ENCODE data around the gene ONECUT1. TPM values are rescaled to one million over a fixed set of nuclear protein-coding genes. Genes with fewer than 3 reads are reported as not detected.
"Not testable (repeated sequence)": the region's sequence is repeated elsewhere in the genome, so short reads cannot be mapped to it uniquely, and the experiment has no call there.

The ONECUT1 gene
- polyA plus RNA-seq (ENCODE audit: insufficient read length in 3 of 3): under 1 TPM; 0.14 to 0.47 (median 0.27) TPM
- long read RNA-seq, donor 1: 0 reads
- long read RNA-seq, donor 2: 0 reads
- long read RNA-seq, donor 3: 0 reads
- long read RNA-seq, donor 4: 0 reads
- long read RNA-seq, donor 5: 0 reads
- long read RNA-seq, donor 6: 0 reads
- long read RNA-seq, donor 7: 0 reads
- long read RNA-seq, donor 8: 0 reads
- long read RNA-seq, donor 9, partial matches to known transcripts: 0 of 1 reads
- long read RNA-seq, donor 9, other reads (novel, unspliced or antisense): 0 of 1 reads
- long read RNA-seq, donor 10: 0 reads
- long read RNA-seq, donor 11: 0 reads
- long read RNA-seq, donor 12: 0 reads
- long read RNA-seq, donor 13: 0 reads
- long read RNA-seq, donor 14: 0 reads
- long read RNA-seq, donor 15: 0 reads
- long read RNA-seq, donor 16: 0 reads

DNA sequence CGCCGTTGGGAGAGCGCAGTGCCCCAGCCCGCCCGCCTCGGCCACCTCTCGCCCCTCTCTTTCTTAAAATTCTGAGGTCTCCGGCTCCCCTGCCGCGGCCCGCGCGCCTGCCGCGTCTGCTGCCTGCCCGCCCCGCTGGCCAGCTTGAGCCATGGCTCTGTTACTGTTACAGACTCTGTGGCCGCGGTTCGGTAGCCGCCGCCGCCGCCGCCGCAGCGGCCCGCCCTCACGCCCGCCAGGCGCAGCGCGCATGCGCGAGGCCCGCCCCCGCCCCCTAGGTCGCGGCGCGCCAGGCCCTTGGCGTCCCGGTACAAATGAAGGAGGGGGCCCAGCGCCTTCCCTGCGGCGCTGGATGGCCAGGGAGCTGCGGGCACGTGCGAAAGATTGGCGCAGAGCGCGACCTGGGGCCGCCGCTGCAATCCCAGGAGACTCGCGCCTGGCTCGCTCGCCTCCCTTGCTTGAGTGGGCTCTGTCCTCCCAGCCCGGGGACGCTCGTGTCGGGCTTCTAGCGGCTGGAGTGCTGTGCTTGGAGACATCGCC lies at the start of gene ONECUT1:
ONECUT1 (minus strand) TSS at position 168 of the 540 bp plus-strand sequence. CDS start 452 bp downstream, outside the sequence.
- no peak for DNase-seq

DNA sequence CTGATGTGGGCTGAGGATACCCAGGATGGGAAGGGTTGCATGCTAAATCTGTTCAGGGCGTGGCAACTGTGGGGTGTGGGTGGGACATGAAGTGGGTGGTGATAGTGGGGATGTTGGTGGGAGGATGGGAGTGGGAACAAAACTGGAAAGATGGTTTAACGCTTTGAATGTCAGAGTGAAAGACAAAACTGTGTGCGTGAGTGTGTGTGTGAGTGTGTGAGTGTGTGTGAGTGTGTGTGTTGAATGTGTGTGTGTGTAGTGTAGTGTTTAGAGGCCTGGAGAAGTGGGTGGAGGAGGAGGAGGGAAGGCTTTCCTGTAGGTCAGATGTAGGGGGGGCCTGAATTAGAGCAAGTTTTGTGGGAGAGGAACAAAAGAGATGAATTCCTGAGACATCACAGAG lies 44.2 kb upstream of the ONECUT1 start:
- DNase-seq: no peak

DNA sequence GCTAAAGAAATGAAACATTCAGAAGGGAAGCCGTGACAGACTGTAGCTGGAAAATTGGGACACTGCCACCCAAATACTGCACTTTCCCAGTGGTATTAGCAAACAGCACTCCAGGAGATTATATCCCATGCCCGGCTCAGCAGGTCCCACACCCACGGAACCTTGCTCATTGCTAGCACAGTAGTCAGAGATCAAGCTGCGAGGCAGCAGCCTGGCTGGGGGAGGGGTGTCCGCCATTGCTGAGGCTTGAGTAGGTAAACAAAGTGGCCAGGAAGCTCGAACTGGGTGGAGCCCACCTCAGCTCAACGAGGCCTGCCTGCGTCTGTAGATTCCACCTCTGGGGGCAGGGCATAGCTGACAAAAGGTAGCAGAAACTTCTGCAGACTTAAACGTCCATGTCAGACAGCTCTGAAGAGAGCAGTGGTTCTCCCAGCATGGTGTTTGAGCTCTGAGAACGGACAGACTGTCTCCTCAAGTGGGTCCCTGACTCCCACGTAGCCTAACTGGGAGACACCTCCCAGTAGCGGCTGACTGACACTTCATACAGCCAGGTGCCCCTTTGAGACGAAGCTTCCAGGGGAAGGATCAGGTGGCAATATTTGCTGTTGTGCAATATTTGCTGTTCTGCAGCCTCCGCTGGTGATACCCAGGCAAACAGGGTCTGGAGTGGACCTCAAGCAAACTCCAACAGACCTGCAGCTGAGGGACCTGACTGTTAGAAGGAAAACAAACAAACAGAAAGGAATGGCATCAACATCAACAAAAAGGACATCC lies 34.2 kb upstream of the ONECUT1 start:
- DNase-seq: not testable (repeated sequence)

DNA sequence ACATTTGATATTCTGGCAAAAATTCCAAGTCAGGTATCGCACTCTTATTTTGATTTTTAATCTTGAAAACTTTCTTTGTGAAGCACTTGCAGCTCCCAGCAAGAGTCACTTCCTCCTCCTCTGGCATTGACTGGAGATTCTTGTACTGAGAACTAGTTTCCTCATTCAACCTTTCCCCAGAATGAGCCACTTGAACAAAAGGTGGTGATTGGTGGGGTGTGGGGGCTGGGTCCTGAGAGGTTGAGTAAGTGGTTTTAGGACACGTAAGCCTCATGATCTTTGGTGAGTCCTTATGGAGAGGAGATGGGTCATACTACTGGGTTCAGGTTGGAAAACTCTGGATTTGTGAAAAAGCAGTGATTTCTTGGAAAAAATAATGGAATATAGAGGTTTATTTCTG lies 32.3 kb upstream of the ONECUT1 start:
- no peak for DNase-seq

DNA sequence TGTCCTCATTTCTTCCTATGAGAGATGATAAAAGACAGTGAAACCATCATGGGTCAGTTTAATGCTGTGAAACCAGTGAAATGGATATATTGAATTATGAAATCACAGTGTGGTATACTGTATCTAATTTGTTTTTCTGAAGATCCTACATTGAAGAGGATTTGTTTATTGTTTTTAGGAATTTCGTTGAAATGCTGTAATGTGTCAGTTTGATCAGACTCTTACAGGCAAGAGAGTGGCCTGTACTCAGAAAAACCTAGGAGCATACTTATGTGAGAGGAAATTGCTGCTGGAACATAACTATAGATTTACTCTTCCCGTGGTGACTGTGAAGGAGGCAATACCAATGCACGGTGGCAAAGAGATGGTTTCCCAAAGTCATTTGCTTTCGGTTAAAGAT lies 29.1 kb upstream of the ONECUT1 start:
- DNase-seq: no peak

DNA sequence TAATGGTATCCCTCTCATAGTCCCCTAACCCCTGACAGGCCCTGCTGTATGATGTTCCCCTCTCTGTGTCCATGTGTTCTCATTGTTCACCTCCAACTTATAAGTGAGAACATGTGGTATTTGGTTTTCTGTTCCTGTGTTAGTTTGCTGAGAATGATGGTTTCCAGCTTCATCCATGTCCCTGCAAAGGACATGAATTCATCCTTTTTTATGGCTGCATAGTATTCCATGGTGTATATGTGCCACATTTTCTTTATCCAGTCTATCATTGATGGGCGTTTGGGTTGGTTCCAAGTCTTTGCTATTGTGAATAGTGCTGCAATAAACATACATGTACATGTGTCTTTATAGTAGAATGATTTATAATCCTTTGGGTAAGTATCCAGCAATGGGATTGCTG lies 25.8 kb upstream of the ONECUT1 start:
- DNase-seq: not testable (repeated sequence)

DNA sequence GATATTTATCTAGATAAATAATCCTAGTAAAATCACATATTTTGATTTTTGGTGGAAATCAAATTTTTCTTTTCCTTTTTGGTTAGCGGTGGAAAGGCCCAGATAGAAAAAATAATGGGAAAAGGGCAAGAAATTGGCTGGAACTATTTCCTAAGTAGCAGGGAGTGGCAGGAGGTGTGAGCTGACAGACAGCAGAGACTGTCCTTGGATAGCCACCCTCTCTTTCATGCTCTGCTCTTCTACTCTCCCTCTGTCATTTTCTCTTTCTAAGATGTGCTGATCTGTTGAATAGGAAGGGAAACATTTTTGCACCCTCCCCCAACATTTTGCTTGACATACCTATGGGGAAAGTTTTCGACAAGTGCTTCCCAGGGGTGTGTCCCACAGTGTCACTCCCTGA lies 18.9 kb upstream of the ONECUT1 start:
- no peak for DNase-seq

DNA sequence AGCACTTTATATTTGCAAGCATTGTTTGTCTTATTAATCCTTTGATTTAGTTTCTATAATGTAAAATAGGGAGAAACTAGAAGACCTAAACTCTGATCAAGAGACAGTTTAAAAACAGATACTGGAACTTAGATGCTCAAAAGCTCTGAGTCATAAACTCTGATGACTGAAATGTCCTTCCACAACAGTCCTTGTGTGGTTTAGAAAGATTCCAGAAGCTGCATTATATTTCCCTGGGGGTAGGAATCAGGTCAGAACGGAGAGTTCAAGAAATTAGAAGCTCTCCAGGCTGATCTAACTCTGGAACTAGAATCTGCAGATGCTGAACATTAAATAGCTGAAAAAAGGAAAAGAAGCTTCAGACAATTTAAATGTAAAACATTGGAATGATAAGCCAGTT lies 18.3 kb upstream of the ONECUT1 start:
- DNase-seq: no peak

DNA sequence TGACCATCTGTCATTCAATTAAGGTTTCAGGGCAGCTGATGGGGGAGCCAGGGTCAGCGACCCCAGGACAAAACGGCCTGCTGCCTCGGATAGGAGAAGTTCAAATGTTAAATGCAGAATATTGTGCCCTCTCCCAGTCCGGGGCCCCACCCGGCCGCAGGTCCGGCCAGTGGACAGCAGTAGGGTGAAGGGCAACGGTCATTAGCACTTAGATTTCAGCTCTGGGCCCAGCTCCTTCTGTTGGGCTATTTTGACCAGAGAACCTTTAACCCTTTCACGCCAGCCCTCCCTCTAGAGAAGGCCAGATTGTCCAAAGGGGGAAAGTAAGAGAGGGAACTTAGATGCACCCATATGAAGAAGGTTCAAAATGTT lies 16.1 kb upstream of the ONECUT1 start:
- no peak for DNase-seq

DNA sequence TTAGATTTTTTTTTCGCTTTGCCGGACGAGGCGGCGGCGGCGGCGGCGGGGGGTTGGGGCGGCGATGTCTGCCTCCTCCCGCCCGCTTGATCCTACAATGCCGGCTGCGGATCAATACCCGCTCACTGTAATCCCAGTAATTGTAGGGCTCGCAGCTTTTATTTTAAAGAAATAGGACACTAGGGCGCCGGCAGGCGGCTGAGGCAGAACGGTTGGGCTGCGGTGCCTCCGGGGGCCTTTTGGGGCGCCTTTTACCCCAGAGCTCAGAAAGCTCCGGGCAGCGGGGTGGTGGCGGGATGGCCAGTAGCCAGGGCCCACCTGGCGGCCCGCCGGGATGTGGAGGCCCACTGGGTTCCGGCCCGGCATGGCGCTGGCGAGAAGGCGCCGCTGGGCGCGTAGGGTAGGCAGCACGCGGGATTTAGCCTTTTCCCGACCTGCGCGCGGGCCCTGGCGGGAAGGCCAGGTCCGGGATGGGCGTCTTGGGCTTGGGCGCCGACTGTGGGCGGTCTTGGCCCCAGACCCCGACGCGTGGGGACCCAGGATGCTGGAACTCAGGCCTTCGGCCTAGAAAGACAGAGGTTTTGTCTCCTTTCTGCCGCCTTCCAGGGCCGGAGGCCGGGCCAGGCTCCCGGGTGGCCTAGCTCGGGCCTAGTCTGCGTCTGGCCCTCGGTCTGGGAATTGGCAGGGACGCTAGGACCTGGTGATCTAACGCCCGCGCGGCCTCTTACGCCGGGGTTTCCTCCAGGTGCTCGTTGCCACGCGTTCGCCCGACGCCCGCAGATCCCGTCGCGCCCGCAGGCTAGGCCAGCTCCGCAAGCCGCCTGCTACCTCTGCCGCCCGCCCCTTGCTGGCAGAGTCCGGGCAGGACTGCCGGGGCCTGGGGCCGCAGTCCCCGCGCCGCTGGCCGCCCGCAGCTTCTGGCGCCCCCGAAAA lies 15.5 kb upstream of the ONECUT1 start:
- no peak for DNase-seq

DNA sequence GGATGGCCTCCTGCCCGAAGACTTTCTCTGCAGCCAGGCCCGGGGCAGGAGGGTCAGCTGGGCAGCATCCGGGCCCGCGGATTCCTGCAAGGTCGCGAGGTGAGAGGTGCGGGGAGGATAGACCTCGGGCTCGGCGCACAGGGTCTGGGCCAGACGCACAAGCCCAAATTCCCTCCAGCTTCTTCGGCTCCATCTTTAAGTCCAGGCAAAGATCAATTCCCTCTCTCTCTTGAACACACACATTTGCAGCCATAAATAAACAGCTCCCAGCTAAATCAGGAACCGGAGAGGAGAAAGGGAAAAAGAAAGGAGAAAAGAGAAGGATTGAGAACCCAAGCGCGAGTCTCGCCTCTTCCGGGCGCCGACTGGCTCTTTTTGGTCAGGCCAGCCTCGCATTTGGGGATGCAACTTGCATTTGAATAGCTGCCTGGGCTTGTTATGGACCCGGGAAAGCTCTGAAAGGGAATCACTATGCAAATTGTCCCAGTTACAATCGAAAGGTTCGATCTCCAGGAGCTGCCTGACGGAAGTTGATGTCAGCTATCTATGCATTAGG lies 14.5 kb upstream of the ONECUT1 start:
- DNase-seq: no peak

DNA sequence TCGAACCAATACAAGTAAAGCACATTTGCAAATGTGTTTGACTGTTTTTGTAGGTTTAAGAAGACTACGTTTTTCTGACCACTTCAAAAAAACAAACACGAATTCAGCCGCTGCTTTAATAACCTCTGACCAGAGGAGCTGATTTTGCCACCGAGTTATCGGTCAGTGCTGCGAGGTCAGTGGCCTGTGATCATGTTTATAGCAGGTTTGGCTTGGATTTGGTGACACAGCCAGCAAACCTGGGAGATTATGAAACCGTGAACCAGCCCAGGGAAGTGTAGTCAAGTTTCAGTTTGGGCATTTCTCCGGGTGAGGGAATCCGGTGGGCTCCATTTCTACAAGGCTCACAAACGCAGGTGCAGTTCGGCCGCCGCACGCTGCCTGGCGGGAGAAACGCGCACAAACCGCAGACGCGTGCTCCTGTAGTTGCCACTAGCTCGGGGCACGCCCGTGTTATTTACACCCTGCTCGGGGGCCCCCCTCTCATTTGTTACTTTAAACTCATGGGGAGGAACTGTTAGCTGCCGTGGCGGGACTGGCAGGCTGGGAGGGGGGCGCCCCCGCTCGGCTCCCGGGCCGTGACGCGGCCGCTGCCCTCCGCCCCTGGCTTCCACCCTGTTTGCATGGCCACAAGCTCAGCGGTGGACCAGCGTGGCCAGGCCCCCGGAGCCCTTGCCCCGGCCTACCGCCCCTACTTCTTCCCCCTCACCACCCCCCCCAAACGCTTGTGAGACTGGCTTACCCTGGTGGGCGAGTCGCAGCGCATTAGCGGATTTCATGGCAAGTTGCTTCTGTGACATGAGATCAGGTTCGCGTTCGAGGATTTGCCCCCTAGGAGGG lies 13.6 kb upstream of the ONECUT1 start:
- no peak for DNase-seq

DNA sequence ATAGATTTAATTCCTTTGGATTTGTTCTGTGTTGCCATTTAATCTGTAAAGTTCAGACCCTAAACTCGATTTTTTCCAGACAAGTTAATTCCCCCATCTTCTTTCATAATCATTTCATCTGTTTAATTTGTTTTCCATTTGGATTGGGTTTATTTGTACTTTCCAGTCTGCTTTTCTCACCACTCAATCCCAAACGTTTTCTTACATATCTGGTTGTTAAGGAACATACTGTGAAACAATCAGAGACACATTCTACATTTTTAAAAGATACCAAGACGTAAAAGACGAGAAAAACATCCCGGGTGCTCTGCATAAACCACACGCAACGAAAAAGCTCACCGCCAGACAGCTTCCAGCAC lies 13.0 kb upstream of the ONECUT1 start:
- no peak for DNase-seq

DNA sequence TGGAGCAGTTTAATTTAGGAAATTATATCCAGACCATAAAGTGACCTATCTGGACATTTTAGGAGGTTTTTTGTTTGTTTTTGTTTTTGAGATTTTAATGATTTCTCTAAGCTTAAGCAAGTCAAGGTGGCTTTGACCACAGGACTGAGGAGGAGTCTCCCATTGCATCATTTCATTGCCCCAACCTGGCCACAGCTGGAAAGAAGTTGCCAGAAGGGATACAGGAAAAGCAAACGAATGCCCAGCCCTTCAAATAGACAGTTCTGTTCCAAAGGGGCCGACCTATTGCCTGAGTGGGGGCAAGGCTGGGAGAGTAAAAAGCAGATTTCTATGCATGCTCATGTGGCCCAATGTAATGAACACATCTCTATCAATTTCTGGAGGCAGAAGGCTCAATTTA lies 12.0 kb upstream of the ONECUT1 start:
- no peak for DNase-seq

DNA sequence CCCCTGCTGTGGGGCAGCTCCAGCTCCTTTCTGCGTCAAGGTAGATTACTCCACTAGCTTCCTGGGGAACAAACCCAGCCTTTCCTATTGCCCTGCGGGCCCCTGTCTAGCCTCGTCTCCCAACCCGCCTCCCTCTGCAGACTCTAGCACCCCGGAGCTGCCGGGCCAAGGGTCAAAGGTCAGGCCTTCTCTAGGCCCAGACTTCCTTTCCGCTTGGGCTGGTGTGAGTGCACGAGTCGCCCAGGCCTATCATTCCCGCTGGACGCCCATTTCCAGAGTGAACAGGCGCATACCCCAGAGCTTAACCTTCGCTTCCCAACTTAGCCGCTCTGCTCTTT lies 11.6 kb upstream of the ONECUT1 start:
- DNase-seq: no peak

DNA sequence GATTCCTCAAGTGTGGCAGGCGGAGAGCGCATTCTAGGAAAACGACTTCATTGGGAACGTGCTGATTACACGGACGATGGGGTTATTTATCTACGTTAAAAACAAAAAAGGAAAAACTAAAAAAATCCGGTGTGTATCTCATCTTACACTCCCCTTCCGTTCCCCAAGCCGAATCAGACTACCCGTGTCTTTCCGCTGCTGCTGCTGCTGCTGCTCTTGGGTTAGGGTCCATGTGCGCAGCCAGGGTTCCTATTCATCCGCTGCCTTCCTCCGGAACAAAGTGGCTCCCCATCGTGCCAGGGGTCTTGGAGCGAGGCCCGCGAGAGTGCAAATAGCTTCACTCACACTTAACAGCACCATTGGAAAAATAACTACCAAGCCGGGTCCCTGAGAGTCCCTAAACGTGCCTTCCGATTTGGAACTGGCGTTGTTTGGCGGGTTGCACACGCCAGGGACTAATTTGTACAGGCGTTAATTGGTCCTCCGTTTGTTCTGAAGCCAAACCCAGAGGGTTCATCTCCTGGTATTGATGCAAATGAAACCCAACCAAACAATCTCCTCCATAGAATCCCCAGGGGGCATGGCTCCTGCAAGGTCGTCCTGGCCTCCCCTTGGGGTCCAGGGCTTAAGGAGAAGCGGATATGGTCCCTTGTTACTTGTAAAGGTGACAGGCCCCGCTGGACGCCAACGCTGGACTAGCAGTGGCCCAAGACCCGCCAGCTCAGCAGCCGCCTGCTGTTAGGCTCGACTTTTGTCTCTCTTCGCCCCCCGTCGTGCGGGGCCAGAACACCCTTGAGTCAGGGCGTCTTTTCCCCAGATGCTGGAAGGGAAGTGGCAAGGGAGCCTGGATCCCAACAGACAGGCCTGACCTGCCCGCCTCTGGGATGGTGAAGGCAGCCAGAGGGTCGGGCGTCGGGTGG lies 11.0 kb upstream of the ONECUT1 start:
- no peak for DNase-seq

DNA sequence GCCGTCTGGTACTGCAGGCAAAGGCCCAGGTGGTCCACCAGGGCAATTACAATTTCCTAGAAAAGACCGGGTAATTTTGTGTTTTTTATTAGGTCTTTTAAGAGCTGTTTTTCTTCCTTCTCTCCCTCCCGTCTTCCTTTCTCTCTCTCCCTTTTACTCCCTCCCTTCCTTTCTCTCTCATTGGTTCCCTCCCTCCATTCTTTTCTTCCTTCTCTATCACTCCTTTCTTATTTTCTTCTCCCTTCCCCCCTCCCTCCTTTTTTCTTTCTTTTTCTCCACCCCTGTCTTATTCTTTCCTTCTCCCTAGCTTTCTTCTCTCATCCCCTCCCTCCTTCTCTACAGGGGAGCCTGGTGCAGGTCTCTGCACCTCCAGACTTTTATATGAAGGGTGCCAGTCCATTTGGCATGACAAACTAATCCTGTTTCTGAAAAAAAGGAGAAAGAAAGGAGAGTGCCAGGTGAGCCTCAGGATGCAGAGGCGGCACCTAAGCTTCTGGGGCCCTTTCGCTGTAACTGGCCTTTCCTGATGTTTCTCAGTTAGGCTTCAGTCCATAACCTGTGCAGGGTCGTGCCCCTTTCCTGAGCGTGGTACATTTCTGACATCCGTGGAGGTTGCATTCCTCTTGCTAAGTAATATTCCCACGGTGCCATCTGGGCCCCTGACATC lies 9.1 kb upstream of the ONECUT1 start:
- DNase-seq: no peak

DNA sequence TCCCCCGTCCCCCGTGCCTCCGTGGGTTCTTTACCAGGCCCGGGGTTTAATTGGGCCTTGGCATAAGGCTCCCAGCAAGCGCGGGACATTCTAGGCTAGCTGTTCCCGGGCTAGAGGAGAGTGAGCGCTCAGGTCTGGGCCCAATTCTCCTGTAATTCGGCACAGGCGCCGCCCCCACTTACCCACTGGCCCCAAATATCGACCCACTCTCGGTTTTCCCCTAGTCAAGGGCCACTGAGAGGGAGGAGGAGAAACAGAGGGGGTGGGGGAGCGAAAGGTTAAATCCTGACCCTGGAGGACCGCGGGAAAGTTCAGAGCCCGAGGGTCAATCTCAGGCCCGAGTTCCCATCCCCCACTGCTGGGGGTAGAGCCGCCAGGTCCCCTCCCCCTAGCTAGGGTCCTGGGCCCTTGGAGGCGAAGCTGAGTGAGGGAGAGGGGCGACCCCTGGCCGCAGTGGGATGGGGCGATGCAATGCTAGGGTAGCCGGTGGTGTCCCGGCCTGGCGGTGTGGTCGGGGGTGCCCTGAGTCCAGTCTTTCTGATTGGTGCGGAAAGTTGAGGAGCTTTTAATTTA lies 8.5 kb upstream of the ONECUT1 start:
- no peak for DNase-seq
